GM19397 (cell line): ENCODE results near the gene HERPUD1.
"Not testable (repeated sequence)": the region's sequence is repeated elsewhere in the genome, so short reads cannot be mapped to it uniquely, and the experiment has no call there.

Experiments
- ATAC-seq: cut with Tn5 transposase; IDR thresholded peaks from one replicate; pipeline ENCODE4 v1.9.1; 2021; ENCODE audit warnings: mild to moderate bottlenecking, moderate library complexity; ENCODE audit not compliant: unreplicated experiment

HERPUD1 gene

DNA sequence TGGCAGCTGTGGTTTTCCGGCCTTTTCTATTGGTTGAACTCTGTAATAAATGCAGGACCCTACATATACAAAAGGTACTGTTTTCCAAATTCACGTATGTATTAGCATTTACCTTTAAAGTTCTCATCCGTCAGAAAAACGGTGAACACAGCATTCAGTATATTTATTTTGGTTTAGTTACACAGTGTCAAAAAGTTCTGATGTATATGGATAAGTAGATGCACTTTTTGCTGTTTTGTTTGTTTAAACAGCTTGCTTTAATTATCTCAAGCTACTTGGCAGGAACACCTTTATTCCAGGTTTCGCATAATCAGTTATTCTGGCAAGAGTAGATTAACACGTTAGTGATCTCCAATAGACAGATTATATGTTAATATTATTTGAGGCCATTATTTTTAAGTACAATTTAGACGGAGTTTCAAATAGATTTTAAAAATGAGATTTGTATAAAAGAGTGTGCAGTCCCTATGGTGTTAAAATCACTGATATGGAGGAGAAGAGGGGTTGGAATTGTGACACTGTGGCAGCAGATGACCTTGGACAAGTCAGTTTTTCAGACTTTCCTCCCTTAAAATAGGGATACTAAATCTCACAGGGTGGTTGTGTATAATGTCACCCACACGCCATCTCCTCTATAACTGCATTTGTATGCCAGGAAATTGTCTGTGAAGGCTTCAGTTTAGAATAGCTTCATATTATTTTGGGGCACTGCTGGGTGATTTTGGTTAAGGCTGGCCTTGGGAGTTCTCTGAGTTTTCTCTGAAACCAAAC lies 2.1 kb downstream of the HERPUD1 start:
- no peak for ATAC-seq

GRCh38 chr16:56934599-56935145 lies 2.7 kb downstream of the HERPUD1 start:
- ATAC-seq = not testable (repeated sequence)

GRCh38 chr16:56935201-56935600 lies 3.3 kb downstream of the HERPUD1 start:
- no peak for ATAC-seq

GRCh38 chr16:56936491-56936890 lies 4.5 kb downstream of the HERPUD1 start:
- ATAC-seq = no peak

DNA sequence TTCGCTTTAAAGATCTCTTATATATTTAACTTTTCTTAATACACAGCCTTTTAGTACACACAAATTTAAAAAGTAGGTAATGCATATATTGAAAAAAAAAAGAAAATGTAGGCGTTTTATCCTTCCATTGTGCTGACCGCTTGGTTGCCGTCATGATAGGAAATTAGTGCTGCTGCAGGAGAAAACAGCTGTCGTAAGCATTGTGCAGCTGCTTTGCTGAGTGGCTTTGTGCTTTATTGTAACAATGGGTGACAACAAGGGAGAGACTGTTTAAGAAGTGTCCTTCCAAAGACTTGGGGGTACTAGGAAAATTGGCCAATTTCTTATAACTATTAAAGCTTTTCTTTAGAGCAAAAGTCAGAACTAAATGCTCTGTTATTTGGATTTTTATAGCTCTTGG lies 5.0 kb downstream of the HERPUD1 start:
- ATAC-seq = no peak

DNA sequence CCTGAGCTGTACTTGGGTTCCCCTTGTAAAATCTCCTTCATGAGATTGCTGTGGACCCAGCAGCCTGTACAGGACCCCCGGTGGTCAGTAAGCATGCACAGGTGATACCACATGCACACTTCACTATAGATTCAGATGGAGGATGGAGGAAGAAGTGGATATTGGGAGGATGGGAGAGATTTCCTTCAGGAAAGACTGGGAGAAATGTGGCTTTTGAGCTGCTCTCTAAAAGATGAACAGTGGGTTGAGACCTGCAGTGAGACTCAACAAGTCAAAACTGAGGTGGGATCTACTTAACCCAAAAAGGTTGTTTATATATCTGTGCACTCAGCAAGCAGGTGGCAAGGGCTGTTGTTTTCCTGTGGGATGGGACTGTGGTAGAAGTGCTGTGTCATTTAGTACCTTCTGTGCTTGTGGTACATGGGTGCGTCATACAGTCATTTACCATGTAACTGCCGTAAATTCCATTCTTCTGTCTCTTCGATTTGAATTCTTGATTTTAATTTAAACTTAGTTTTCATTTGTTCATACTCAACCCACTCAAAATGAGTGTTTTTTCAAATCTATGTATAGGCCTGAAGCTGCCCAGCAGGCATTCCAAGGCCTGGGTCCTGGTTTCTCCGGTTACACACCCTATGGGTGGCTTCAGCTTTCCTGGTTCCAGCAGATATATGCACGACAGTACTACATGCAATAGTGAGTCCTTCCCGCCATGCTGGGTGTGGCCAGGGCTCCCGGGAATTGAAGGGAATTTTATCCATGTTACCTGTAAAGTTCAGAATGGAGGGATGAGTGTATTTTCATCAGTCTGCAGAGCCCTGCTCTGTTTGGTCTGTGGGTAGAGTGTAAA lies 6.9 kb downstream of the HERPUD1 start:
- no peak for ATAC-seq

DNA sequence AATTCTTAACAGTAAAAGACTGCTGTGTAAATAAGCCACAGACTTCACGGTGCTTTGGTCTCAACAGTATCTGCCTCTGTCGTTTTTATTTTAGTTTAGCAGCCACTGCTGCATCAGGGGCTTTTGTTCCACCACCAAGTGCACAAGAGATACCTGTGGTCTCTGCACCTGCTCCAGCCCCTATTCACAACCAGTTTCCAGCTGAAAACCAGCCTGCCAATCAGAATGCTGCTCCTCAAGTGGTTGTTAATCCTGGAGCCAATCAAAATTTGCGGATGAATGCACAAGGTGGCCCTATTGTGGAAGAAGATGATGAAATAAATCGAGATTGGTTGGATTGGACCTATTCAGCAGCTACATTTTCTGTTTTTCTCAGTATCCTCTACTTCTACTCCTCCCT lies 7.9 kb downstream of the HERPUD1 start:
- ATAC-seq = no peak

- no peak for ATAC-seq
These were observed 9.2 kb downstream of the HERPUD1 start for GRCh38 chr16:56941092-56941491.

DNA sequence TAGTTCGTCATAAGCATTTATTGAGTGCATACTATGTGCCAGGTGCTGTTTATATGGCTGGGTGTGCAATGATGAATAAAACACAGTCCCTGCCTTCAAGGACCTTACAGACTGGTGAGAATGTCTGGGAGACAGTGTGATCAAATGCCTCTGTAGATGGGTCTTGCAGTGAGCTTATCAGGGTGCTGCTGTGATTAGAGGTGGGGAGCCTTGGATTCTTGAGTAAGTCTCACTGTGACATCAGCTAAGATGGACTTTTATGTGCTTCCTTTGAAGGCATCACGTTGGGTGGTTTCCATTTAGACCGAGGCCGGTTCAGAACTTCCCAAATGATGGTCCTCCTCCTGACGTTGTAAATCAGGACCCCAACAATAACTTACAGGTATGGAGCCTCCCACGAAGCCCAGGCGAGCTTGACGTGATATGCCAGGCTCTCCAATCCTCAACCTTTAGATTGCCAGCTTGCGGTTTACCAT lies 10.0 kb downstream of the HERPUD1 start:
- no peak for ATAC-seq

- no peak for ATAC-seq
These were observed 11.9 kb downstream of the HERPUD1 start for GRCh38 chr16:56943761-56944375.

- ATAC-seq = no peak
These were observed 13.3 kb downstream of the HERPUD1 start for GRCh38 chr16:56944954-56945839.

DNA sequence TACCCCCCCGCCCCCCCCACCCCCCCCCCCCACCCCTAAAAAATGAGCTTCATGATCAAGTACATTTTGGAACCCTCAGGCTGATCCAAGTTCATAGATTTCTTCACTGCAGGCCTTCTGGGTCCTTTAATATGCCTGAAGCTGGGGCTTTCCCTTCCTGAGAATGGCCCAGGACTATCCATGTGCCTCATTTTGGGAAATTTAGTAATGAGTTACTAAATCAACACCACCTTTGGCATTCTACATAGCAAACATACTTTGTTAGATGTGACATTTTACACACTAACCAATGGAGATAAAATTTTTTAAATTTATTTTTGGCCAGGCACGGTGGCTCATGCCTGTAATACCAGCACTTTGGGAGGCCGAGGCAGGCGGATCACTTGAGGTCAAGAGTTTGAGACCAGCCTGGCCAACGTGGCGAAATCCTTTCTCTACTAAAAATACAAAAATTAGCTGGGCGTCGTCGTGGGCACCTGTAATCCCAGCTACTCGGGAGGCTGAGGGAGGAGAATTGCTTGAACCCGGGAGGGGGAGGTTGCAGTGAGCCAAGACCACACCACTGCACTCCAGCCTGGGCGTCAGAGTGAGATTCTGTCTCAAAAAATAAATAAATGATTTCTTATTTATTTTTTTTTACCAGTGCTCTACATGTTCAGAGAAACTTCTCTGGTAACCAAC lies 14.0 kb downstream of the HERPUD1 start:
- no peak for ATAC-seq

GRCh38 chr16:56946767-56947603 lies 15.0 kb downstream of the HERPUD1 start:
- no peak for ATAC-seq

DNA sequence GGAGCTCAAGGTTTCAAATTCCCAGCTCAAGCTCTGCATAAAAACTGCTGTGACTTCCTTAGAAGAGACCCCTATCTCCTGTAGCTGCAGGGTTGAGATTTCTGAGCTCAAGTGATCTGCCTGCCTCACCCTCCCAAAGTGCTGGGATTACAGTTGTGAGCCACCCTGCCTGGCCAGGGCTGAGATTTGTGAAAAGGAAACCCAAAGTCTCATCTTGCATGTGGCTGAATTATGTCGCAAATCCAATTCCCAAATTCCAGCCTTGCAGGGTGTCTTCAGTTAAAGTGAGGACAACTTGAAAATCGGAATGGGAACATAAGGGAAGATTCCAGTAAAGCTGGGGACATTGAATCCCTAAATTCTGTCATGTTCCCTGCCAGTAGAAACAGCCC lies 15.7 kb downstream of the HERPUD1 start:
- ATAC-seq = no peak

- ATAC-seq = no peak
These were observed 16.3 kb downstream of the HERPUD1 start for GRCh38 chr16:56948234-56948633.

DNA sequence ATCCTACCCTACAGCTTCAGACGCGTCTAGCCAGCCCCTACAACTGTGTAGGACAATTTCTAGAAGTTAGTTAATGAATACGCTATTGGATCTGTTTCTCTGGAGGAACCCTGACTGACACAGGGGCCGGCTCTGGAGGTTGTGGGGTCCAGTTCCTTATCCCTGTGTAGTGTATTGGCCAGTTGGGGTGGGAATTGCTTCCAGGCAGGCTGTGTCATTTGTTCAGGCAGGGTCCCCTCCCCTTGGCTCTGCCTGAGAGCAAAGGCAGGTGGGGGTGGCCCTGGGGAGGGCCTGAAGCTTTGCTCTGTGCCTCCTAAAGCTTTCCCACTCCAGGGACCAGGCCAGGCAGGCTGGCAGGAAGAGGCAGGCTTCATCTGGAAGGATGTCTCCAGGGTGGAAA lies 18.1 kb downstream of the HERPUD1 start:
- ATAC-seq = no peak

- no peak for ATAC-seq
These were observed 18.5 kb downstream of the HERPUD1 start for GRCh38 chr16:56950455-56950854.

GRCh38 chr16:56950881-56951771 lies 19.2 kb downstream of the HERPUD1 start:
- no peak for ATAC-seq
